Mesothelial cell of epicardium (in vitro differentiated cells): Measurements from ENCODE around the gene KCNA10. TPM values are rescaled to one million over a fixed set of nuclear protein-coding genes. Genes with fewer than 3 reads are reported as not detected.

Experiments used
- DNase-seq, 2 experiments: peaks; one replicate each; pipeline ENCODE4 v3.0.0; 2021; ENCODE audit warnings: low spot score in 2 of 2; ENCODE audit not compliant: unreplicated experiment in 2 of 2
- H3K27ac Mint-ChIP-seq: 2 replicates; pipeline ENCODE4 v1.8.0; 2021; ENCODE audit warnings: mixed read lengths
- H3K27me3 Mint-ChIP-seq: 2 replicates; pipeline ENCODE4 v1.8.0; 2021; ENCODE audit warnings: low read depth, mixed read lengths
- H3K36me3 Mint-ChIP-seq: 2 replicates; pipeline ENCODE4 v1.8.0; 2021; ENCODE audit warnings: mixed read lengths
- H3K4me1 Mint-ChIP-seq: 2 replicates; pipeline ENCODE4 v1.8.0; 2021; ENCODE audit warnings: mixed read lengths
- H3K4me3 Mint-ChIP-seq: 2 replicates; pipeline ENCODE4 v1.8.0; 2021; ENCODE audit warnings: mild to moderate bottlenecking, moderate library complexity, mixed read lengths
- H3K9me3 Mint-ChIP-seq: 2 replicates; pipeline ENCODE4 v1.8.0; 2021; ENCODE audit warnings: mixed read lengths
- total RNA-seq: library from RNA; stranded (reverse); gene quantifications from 3 replicates; pipeline ENCODE4 v1.2.1, GENCODE V29; 2021
- TF ChIP-seq, protein P1 (sequence below): fragments of 200-600 bp; sonication (generic); IDR thresholded peaks from one replicate; pipeline ENCODE4 v1.5.0; 2021; ENCODE audit warnings: antibody characterized with exemption; ENCODE audit not compliant: unreplicated experiment

KCNA10 gene
- total RNA-seq, 1 donor from 2014 or later = not detected

GRCh38 chr1:110481968-110482623 is 36.9 kb downstream of the KCNA10 start:
- no peak for DNase-seq
- Mint-ChIP-seq H3K27me3 (peaks cover 25% of the 10 kb centered on the region), H3K4me1 (no peaks in the 10 kb centered on the region), H3K9me3 (no peaks in the 10 kb centered on the region), H3K4me3 (no peak overlapping the region), H3K36me3 (no peaks in the 10 kb centered on the region), H3K27ac (no peak overlapping the region)
- TF ChIP-seq, protein P1, sequence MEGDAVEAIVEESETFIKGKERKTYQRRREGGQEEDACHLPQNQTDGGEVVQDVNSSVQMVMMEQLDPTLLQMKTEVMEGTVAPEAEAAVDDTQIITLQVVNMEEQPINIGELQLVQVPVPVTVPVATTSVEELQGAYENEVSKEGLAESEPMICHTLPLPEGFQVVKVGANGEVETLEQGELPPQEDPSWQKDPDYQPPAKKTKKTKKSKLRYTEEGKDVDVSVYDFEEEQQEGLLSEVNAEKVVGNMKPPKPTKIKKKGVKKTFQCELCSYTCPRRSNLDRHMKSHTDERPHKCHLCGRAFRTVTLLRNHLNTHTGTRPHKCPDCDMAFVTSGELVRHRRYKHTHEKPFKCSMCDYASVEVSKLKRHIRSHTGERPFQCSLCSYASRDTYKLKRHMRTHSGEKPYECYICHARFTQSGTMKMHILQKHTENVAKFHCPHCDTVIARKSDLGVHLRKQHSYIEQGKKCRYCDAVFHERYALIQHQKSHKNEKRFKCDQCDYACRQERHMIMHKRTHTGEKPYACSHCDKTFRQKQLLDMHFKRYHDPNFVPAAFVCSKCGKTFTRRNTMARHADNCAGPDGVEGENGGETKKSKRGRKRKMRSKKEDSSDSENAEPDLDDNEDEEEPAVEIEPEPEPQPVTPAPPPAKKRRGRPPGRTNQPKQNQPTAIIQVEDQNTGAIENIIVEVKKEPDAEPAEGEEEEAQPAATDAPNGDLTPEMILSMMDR = no peak

DNA sequence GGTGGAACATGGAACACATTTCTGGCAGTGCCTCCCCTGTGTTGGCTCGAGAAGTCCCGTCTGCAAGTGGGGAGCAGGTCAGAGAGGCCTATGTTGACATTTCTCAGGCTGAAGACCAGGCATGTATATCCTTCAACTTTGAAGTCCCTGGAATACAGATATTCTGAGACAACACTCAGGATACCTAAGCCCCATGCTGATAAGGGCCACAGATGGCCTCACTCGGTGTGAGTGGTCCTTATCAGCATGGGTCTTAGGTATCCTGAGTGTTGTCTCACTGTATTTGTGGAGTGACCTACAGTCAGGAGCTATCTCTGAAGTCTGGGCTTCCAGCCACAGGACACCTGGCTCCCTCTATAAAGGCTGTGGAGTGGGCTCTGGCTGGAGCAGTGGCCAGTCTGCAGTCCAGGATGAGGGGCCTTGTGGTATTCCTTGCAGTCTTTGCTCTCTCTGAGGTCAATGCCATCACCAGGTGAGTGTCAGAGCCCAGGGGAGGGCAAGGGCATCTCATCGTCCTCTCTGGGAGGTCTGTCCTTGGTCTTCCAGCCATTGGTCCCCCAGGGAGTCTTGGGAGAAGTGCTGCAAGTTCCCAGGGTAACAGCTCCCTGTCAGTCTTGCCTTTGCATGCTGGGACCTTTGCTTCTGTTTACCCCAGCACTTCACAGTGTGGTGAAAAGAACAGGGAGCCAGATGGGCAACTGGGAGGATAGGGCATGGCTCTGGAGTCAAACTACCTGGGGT is 38.4 kb downstream of the KCNA10 start:
- no peak overlapping the region for H3K27ac Mint-ChIP-seq

DNA sequence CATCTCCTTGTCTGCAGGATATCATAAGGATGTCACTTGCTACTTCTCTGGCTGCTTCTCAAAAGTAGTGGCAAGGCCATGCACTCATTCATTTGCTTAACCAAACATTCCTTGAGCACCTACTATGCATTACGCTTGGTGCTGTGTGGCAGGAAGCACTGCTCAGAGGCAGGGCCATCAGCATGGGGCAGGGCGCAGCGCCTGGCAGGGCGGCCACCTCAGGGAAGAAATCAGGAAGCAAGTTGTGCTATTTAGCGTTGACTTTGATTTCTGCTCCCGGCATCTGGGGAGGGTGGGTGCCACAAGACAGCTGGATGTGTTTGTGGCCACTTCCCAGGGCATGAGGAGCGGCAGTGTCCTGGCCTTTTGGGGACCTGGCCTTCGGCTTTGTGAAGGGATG is 40.1 kb downstream of the KCNA10 start:
- no peak overlapping the region for H3K27ac Mint-ChIP-seq
- TF ChIP-seq, protein P1 = no peak
- H3K27me3 Mint-ChIP-seq = peaks cover 14% of the 10 kb centered on the region
- no peak overlapping the region for H3K4me3 Mint-ChIP-seq
- H3K36me3 Mint-ChIP-seq = no peaks in the 10 kb centered on the region
- H3K9me3 Mint-ChIP-seq = no peaks in the 10 kb centered on the region
- DNase-seq = no peak
- peaks cover 9% of the 10 kb centered on the region for H3K4me1 Mint-ChIP-seq

More for the DNA sequence above, 38.4 kb downstream of the KCNA10 start:
- DNase-seq = no peak
- Mint-ChIP-seq H3K36me3 (no peaks in the 10 kb centered on the region), H3K27me3 (peaks cover 23% of the 10 kb centered on the region), H3K4me3 (no peak overlapping the region), H3K4me1 (peaks cover 9% of the 10 kb centered on the region), H3K9me3 (no peaks in the 10 kb centered on the region)
- TF ChIP-seq, protein P1 = no peak

GRCh38 chr1:110477967-110478640 is 40.9 kb downstream of the KCNA10 start:
- DNase-seq = no peak
- Mint-ChIP-seq H3K9me3 (no peaks in the 10 kb centered on the region), H3K27me3 (peaks cover 7% of the 10 kb centered on the region), H3K36me3 (no peaks in the 10 kb centered on the region), H3K27ac (no peak overlapping the region), H3K4me3 (no peak overlapping the region), H3K4me1 (peaks cover 9% of the 10 kb centered on the region)
- TF ChIP-seq, protein P1 = no peak

GRCh38 chr1:110477445-110477957 is 41.5 kb downstream of the KCNA10 start:
- no peak overlapping the region for H3K4me3 Mint-ChIP-seq
- H3K27me3 Mint-ChIP-seq = peaks cover 4% of the 10 kb centered on the region
- no peak for DNase-seq
- H3K4me1 Mint-ChIP-seq = peaks cover 9% of the 10 kb centered on the region
- no peaks in the 10 kb centered on the region for H3K36me3 Mint-ChIP-seq
- TF ChIP-seq, protein P1 = no peak
- H3K27ac Mint-ChIP-seq = no peak overlapping the region
- H3K9me3 Mint-ChIP-seq = no peaks in the 10 kb centered on the region
